SJSA1 (cell line): ENCODE measurements around the gene ETNK1. TPM values are rescaled to one million over a fixed set of nuclear protein-coding genes. Genes with fewer than 3 reads are reported as not detected.
"Not testable (repeated sequence)": the region's sequence is repeated elsewhere in the genome, so short reads cannot be mapped to it uniquely, and the experiment has no call there.

Experiments used
- DNase-seq, 2 experiments: peaks; one replicate each; pipeline ENCODE4 v3.0.0-alpha.2; 2015 to 2020; ENCODE audit warnings: low spot score in 2 of 2, low read depth in 1 of 2
- H3K27ac ChIP-seq: fragments of 250-450 bp; sonication (Bioruptor Pico); 2 replicates; pipeline ENCODE4 v1.5.1; 2020; ENCODE audit warnings: mild to moderate bottlenecking, moderate library complexity
- H3K27me3 ChIP-seq: fragments of 250-450 bp; sonication (Bioruptor Pico); replicated peaks from 2 replicates; pipeline ENCODE4 v1.5.1; 2020; ENCODE audit warnings: mild to moderate bottlenecking, moderate library complexity
- H3K36me3 ChIP-seq: fragments of 250-450 bp; sonication (Bioruptor Pico); 2 replicates; pipeline ENCODE4 v1.5.1; 2020; ENCODE audit warnings: mild to moderate bottlenecking
- H3K4me1 ChIP-seq: fragments of 250-450 bp; sonication (Bioruptor Pico); replicated peaks from 2 replicates; pipeline ENCODE4 v1.6.1; 2021; ENCODE audit warnings: mild to moderate bottlenecking
- H3K4me3 ChIP-seq: fragments of 250-450 bp; sonication (Bioruptor Pico); 2 replicates; pipeline ENCODE4 v1.5.1; 2020; ENCODE audit warnings: mild to moderate bottlenecking
- H3K9me3 ChIP-seq: fragments of 250-450 bp; sonication (Bioruptor Pico); replicated peaks from 2 replicates; pipeline ENCODE4 v1.5.1; 2020; ENCODE audit warnings: mild to moderate bottlenecking
- total RNA-seq: library from RNA; depleted of rRNA; stranded (reverse); fragments of >200 nt; shearing (Covaris generic); gene quantifications from 2 replicates; pipeline ENCODE4 v1.2.3, GENCODE V29; 2014

Gene ETNK1
- total RNA-seq, 1 experiment from 2014 or later = 24.5 TPM

- no peaks in the 10 kb centered on the region for H3K9me3 ChIP-seq
- H3K36me3 ChIP-seq = no peaks in the 10 kb centered on the region; the same call in 1 of the 2 replicates
- no peak overlapping the region for H3K27ac ChIP-seq
- no peaks in the 10 kb centered on the region for H3K27me3 ChIP-seq
- H3K4me1 ChIP-seq = peaks cover 12% of the 10 kb centered on the region
- peak in 1 of 2 experiments; percentile 15 for DNase-seq
- H3K4me3 ChIP-seq = no peak overlapping the region
Observed at GRCh38 chr12:22684140-22685118, 59.5 kb downstream of the ETNK1 start.

DNA sequence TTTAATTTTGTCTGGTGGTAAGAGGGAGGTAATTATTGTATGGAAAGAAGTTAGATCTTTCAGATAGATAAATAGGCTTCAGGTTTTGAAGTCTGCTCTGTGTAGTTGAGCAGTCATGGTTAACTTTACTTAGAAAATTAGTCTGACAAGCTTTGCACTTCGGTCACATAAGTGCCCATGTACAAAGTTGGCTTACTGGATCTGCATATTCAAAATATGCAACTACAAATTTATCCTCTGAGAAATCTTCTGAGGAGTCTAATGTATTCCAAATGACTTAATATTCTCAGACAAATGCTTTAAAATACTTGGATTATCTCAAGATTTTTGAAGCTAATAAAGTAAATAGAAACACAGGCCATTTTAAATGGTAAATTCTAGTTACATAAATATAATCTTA, 61.2 kb downstream of the ETNK1 start:
- DNase-seq = no peak
- Histone ChIP-seq H3K36me3 (no peaks in the 10 kb centered on the region), H3K9me3 (no peaks in the 10 kb centered on the region), H3K27me3 (no peaks in the 10 kb centered on the region), H3K4me3 (no peak overlapping the region), H3K27ac (no peak overlapping the region), H3K4me1 (peaks cover 12% of the 10 kb centered on the region)

- H3K27ac ChIP-seq = peak overlapping the region; percentile 29
- H3K4me3 ChIP-seq = no peak overlapping the region
- peak in 1 of 2 experiments; percentile 56 for DNase-seq
- no peaks in the 10 kb centered on the region for H3K9me3 ChIP-seq
- H3K36me3 ChIP-seq = no peaks in the 10 kb centered on the region
- H3K27me3 ChIP-seq = no peaks in the 10 kb centered on the region
- peaks cover 12% of the 10 kb centered on the region for H3K4me1 ChIP-seq
Observed at GRCh38 chr12:22687361-22688076, 62.5 kb downstream of the ETNK1 start.

DNA sequence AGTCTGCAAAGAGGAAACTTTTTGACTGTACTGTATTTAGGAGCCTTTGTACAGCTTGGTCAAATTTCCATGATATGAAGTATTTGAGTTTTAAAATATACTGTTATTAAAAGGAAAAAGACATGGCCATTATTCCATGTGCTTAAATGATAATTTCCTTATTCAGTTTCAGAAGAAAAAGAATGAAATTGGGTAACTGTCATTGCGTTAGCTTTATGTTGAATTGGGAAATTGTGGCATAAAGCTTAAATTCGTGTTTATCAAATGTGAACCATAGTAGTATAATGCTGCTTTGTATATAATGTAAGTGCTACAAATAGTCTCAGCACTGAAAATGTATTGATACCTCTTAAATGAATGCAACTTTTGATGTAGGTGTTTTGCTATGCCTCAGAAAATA, 64.9 kb downstream of the ETNK1 start:
- Histone ChIP-seq H3K4me1 (peaks cover 12% of the 10 kb centered on the region), H3K27ac (no peak overlapping the region), H3K36me3 (no peaks in the 10 kb centered on the region), H3K27me3 (no peaks in the 10 kb centered on the region), H3K9me3 (no peaks in the 10 kb centered on the region), H3K4me3 (no peak overlapping the region)
- DNase-seq = no peak

DNA sequence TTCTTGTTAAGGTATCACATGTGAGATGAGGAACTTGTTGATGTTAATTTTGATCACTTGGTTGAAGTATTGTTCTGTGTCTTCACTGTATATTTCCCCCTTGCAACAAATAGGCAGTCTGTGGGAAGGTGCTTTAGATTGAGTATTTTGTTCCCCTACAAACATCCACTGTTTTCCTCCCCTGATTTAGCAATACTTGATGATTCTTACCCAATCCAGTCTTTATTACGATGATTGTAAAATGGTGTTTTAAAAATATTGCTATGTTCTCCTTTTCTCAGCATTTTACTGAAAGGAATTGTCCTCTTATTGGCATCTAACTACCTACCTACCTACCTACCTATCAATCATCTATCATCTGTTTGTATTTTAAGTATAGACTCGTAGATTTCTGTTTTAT, 66.3 kb downstream of the ETNK1 start:
- DNase-seq = no peak
- Histone ChIP-seq H3K4me1 (peaks cover 12% of the 10 kb centered on the region), H3K9me3 (no peaks in the 10 kb centered on the region)

GRCh38 chr12:22692467-22692866, 67.5 kb downstream of the ETNK1 start:
- H3K4me1 ChIP-seq, H3K27me3 ChIP-seq, H3K4me3 ChIP-seq, H3K36me3 ChIP-seq, H3K9me3 ChIP-seq, DNase-seq, H3K27ac ChIP-seq: not testable (repeated sequence)

More for the DNA sequence above, 66.3 kb downstream of the ETNK1 start:
- Histone ChIP-seq H3K27ac (no peak overlapping the region), H3K27me3 (no peaks in the 10 kb centered on the region), H3K36me3 (no peaks in the 10 kb centered on the region), H3K4me3 (no peak overlapping the region)

DNA sequence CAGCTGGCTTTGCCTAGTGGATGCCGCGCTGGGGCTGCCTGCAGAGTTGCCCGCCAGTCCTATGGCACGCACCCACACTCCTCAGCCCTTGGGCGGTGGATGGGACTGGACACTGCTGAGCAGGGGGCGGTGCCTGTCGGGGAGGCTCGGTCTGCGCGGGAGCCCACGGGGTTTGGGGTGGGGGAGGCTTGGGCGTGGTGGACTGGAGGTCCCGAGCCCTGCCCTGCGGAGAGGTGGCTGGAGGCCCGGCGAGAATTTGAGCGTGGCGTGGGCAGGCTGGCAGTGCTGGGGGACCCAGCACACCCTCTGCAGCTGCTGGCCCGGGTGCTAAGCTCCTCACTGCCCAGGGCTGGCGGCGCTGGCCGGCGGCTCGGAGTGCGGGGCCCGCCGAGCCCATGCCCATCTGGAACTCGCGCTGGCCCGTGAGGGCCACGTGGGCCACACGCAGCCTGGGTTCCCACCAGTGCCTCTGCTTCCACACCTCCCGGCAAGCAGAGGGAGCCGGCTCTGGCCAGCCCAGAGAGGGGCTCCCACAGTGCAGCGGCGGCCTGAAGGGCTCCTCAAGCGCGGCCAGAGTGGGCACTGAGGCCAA, 68.1 kb downstream of the ETNK1 start:
- H3K9me3 ChIP-seq = no peaks in the 10 kb centered on the region
- H3K4me3 ChIP-seq = no peak overlapping the region
- H3K4me1 ChIP-seq = no peaks in the 10 kb centered on the region
- no peaks in the 10 kb centered on the region for H3K27me3 ChIP-seq
- H3K27ac ChIP-seq = no peak overlapping the region
- no peaks in the 10 kb centered on the region for H3K36me3 ChIP-seq
- DNase-seq = no peak

GRCh38 chr12:22698576-22698975, 73.6 kb downstream of the ETNK1 start:
- Histone ChIP-seq H3K9me3 (no peaks in the 10 kb centered on the region), H3K27ac (no peak overlapping the region), H3K4me1 (no peaks in the 10 kb centered on the region), H3K27me3 (no peaks in the 10 kb centered on the region; the same call in 1 of the 2 replicates), H3K36me3 (no peaks in the 10 kb centered on the region), H3K4me3 (no peak overlapping the region)
- no peak for DNase-seq

- not testable (repeated sequence) for H3K27me3 ChIP-seq, DNase-seq, H3K36me3 ChIP-seq, H3K4me3 ChIP-seq, H3K9me3 ChIP-seq, H3K27ac ChIP-seq, H3K4me1 ChIP-seq
Observed at GRCh38 chr12:22699705-22700104, 74.7 kb downstream of the ETNK1 start.

DNA sequence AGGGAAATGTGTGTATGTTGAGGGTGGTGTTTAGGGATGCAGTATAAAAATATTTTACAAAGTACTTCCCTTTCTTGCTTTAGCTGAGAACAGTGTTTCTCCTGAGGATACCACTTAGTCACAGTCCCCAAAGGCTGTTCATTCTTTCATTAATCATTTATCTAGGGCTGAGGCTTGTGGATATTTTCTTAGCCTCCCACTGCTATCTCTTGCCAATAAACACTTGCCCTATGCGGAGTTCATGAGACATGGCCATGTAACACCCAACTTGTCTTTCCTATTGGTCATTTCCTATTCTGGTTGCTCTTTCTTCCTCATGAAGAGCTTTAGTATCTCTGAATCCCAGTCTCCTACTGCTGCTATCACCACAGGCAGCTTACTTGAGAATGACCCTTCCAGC, 75.1 kb downstream of the ETNK1 start:
- Histone ChIP-seq H3K9me3 (no peaks in the 10 kb centered on the region; the same call in 1 of the 2 replicates), H3K4me3 (no peak overlapping the region)

GRCh38 chr12:22701216-22701809, 76.3 kb downstream of the ETNK1 start:
- not testable (repeated sequence) for H3K27me3 ChIP-seq, DNase-seq, H3K27ac ChIP-seq, H3K9me3 ChIP-seq, H3K36me3 ChIP-seq, H3K4me3 ChIP-seq, H3K4me1 ChIP-seq

More for the DNA sequence above, 75.1 kb downstream of the ETNK1 start:
- no peak for DNase-seq
- Histone ChIP-seq H3K4me1 (no peaks in the 10 kb centered on the region), H3K27ac (no peak overlapping the region), H3K27me3 (no peaks in the 10 kb centered on the region; the same call in 1 of the 2 replicates), H3K36me3 (no peaks in the 10 kb centered on the region)

DNA sequence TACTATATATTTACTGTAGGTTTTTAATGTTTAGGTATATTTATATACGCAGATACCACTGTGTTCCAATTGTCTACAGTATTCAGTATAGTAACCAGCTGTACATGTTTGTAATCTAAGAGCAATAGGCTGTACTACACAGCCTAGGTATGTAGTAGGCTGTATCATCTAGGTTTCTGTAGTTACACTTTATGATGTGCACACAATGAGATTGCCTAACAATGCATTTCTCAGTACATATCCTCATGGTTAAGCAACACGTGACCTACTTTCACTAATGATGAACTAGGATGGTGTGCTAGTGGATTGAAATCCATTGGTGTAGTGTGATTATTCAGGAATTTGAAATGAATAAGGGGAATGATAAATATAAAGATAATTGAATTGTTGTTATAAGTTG, 77.7 kb downstream of the ETNK1 start:
- Histone ChIP-seq H3K27me3 (no peaks in the 10 kb centered on the region; the same call in 1 of the 2 replicates), H3K36me3 (no peaks in the 10 kb centered on the region), H3K4me1 (no peaks in the 10 kb centered on the region), H3K4me3 (no peak overlapping the region), H3K27ac (no peak overlapping the region), H3K9me3 (no peaks in the 10 kb centered on the region; the same call in 1 of the 2 replicates)
- DNase-seq = no peak

DNA sequence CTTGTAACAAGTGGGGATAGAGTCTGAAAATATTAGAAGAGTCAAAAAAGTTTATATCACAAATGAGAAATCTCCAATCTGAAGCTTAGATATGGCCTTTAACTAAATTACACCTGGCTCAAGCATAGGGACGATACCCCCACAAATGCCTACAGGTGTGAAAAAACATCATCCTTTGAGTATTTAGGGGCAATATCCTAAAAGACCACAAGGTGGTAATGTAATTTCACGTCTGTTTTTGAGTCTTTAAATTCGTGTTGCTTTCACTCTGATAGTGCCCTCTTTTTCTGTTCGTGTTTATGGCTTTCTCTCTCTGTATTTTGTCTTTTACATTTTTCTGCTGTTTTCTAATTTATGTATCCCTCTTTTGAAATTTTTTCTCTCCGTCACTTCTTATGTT, 84.3 kb downstream of the ETNK1 start:
- Histone ChIP-seq H3K27me3 (no peaks in the 10 kb centered on the region), H3K4me1 (no peaks in the 10 kb centered on the region), H3K9me3 (no peaks in the 10 kb centered on the region; the same call in 1 of the 2 replicates), H3K36me3 (no peaks in the 10 kb centered on the region), H3K4me3 (no peak overlapping the region), H3K27ac (no peak overlapping the region)
- no peak for DNase-seq
